ENCODE measurements around the gene MAMLD1.

The MAMLD1 gene

DNA sequence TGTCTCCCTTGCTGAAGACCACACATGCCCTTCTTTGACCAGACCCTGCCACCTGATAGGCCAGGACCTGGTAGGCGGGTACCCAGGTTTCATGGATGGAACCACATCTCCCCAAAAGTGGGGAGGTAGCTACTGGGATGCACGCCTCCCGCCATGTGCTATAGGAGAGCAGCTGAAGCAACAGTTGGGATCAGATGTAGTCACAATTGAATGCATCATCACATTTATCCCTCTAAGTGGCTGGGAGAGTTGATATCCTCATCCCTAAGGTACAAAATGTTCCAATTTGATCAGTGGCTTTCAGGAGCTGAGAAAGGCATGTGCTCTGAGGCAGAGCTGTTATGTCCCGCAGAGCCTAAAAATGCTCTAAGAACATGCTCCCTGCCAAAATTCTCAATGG, 151.3 kb downstream of the MAMLD1 start:
- Histone ChIP-seq H3K27ac (no peak overlapping the region), H3K4me3 (no peak overlapping the region)

DNA sequence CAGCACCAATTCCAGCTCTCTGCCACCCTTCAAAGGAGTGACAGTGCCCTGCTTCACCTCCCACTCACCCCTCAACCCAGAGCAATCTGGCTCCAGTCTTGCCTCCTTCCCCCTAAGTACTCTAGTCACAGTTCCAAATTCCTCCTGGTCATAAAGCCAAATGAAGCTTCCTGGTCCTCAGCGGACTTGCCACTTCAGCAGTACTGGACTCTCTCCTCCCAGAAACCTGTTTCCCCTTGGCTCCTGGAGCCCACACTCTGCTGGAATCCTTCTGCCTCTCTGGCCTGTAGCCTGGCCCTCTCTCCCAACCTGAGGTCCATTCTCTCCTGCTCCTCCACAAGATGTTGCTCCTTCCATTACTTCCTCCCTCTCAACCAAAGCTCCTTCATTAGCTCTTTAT, 152.7 kb downstream of the MAMLD1 start:
- Histone ChIP-seq H3K27ac (no peak overlapping the region), H3K4me3 (no peak overlapping the region)

DNA sequence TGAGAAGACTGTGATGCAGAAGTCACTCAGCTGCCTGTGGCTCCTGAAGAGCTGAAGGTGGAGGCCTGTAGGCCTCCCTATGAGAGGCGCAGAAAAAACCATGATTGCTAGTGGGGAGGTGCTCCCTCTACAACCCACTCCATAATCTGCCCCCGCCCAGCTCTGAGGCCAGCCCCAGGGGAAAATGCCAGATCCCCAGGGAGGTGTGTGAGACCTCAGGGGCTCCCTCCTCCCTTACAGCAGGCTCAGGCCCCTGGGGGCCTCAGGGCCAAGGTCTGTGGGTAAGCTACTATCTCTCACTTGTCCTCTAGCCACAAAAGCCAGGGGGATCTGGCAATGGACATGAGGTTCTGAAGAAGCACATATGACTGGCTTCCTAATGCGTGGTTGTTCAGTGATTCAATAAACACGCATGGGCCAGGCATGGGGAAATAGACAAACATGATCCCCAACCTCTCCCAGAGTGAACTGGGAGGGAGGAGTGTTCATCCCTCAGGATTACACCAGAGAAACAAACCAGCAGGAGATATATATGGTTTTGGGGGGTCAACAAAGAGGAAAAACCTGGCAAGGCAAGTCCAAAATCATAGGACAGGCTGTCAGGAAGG, 154.3 kb downstream of the MAMLD1 start:
- H3K4me3 ChIP-seq: no peak overlapping the region
- peak overlapping the region in 1 of 21 experiments; percentile 31 for H3K27ac ChIP-seq

DNA sequence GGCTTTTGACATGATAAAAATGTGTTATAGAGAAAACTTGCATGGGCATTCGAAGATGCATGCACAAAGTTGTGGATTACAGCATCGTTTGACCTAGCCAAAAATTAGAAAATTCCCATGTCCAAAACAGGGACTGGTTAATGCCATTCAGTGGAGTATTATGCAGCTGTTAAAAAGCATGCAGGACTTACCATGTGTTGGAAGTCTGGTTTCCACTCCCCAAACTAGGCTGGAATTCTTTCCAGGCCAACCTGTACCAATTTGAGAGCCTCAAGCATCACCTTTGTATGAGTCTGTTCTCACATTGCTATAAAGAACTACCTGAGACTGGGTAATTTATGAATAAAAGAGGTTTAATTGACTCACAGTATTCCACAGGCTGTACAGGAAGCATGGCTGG, 159.4 kb downstream of the MAMLD1 start:
- Histone ChIP-seq H3K4me3 (no peak overlapping the region), H3K27ac (no peak overlapping the region)

DNA sequence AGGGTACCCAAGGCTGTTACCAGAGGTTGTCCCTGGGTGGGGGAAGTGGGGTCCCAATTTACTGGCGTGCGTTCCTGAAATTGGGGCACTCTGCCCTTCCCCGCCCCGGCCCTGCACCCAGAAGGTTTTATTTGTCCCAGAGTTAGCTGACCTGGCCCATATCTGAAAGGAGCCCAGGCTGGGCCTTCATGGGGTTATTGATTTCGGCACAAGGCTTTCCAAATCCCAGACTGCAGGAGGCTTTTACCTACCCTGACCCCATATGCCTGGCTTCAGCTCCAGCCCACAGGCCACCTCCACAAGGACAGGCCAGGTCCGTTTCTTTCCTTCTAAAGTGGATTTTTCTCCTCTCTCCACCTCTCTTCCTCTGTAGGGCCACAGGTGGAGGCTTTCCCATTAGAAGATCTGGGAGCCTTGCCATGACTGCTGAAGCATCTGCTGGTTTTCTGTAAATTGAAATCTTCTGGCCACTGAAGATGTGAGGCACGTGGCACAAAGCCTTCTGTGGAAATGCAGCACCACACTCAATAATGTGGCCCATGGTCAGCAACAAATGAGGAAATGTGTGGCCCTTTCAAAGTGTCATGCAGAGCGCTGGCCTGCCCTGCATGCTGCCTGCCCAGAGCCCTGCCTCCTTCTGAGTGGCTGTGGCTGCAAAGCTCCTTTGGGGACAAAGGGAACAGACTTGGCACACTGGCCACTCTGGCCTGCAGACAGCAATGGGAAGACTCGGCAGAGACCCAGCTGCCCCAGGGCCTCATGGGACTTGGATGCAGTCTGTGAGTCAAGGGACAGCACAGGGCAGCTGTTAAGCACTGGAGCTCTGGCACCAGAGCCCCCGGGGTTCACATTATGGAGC, 162.2 kb downstream of the MAMLD1 start:
- Histone ChIP-seq H3K4me3 (no peak overlapping the region), H3K27ac (no peak overlapping the region)

DNA sequence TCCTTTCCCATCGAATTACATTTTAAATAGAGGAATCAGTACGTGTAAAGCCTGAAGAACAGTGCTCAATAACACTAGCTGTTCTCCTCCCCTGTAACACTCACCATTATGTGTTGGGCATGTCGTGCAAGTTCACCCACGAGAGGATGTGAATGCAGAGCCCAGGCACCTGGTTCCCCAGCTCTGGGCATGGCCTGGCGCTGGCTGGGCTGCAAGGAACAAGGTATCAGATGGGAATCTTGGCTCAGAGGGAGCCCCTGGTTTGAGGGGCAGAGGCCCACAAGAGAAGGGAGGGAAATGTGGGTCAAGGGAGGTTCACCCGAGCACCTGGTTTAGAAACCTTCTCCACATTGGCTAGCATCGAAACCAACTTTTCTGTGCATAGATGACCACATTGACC, 163.6 kb downstream of the MAMLD1 start:
- no peak overlapping the region for H3K27ac ChIP-seq
- no peak overlapping the region for H3K4me3 ChIP-seq

DNA sequence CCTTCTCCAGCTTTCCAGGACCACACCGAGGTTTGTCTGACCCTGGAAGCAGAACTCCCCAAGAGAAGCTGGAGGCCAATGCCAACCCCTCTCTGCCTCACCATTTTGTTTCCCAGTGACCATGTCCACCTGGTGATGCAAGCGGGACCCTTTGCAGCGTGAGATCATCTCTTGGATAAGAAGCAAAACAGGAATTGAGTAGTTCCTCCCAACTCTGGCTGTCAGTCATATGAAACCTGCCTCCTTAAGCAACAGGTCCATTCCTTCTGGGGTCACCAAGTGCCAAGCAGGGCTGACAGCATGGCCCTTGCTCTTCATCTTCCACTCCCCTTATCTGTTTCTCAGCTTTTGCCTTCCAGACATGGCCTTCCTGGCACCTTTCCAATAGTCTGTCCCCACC, 164.0 kb downstream of the MAMLD1 start:
- H3K4me3 ChIP-seq: no peak overlapping the region
- H3K27ac ChIP-seq: no peak overlapping the region

DNA sequence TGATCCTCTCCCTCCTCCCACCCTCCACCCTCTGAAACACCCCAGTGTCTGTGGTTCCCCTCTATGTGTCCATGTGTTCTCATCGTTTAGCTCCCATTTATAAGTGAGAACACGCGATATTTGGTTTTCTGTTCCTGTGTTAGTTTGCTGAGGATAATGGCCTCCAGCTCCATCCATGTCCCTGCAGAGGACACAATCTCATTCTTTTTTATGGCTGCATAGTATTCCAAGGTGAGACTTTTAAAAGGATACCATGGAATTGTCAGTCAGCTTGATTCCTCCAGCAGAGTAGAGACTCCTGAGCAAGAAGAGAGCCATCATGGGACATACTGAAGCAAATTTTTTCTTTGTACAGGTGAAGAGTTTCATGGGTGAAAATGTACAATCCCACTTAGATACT, 166.5 kb downstream of the MAMLD1 start:
- no peak overlapping the region for H3K27ac ChIP-seq
- no peak overlapping the region for H3K4me3 ChIP-seq

DNA sequence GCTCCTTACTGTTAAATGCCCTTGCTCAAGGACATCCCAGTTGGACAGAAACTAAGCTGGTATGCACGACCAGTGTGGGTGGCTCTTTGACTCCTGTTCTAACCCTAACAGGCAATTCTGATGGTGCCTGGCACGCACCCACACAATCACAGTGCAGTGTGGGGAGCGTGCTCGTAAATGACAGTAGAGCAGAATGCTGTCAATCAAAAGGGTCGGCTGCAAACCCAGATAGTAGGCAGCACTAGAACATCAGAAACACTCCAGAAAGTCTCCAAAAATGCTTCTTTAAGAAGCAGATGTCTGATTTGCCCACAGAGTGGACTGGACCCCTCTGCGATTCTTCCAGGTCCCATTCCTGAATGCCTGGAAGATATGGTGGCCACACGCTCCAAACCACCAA, 167.7 kb downstream of the MAMLD1 start:
- no peak overlapping the region for H3K4me3 ChIP-seq
- no peak overlapping the region for H3K27ac ChIP-seq

DNA sequence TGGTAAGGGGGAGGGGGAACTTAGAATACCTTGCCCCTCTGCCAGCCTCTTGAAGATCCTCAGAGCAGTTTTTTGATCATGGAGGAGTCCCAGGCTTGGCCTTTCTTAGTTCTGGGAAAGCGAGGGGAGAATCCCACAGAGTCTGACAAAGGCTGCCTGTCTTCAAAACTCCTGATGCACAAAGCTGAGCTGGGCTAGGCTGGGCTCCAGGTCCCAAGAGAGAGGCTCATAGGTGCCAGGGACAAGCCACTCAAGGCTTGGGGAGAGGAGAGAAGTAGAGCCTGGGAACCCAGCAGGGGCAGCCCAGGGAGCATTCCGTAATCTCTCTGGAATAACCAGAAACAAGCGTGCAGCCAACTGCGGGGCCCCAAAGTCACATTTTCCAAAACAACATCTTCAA, 168.3 kb downstream of the MAMLD1 start:
- Histone ChIP-seq H3K27ac (no peak overlapping the region), H3K4me3 (no peak overlapping the region)

DNA sequence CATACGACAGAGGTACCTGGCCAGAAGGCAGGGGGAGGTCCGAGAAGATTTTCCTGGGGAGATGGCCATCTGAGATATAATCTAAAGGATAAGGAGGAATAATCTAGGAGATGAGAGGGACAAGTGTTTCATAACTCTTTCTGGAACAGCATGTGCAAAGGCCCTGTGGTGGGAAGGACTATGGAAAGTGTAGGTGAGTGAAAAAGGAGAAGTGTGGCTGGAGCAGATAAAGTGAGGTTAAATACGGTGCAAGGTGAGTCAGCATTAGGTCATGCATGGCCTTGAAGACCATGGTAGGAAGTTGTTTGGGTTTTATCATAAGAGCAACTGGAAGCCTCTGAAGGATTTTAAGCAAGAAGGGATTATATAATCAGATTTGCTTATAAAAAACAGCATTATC, 170.7 kb downstream of the MAMLD1 start:
- no peak overlapping the region for H3K4me3 ChIP-seq
- H3K27ac ChIP-seq: no peak overlapping the region

DNA sequence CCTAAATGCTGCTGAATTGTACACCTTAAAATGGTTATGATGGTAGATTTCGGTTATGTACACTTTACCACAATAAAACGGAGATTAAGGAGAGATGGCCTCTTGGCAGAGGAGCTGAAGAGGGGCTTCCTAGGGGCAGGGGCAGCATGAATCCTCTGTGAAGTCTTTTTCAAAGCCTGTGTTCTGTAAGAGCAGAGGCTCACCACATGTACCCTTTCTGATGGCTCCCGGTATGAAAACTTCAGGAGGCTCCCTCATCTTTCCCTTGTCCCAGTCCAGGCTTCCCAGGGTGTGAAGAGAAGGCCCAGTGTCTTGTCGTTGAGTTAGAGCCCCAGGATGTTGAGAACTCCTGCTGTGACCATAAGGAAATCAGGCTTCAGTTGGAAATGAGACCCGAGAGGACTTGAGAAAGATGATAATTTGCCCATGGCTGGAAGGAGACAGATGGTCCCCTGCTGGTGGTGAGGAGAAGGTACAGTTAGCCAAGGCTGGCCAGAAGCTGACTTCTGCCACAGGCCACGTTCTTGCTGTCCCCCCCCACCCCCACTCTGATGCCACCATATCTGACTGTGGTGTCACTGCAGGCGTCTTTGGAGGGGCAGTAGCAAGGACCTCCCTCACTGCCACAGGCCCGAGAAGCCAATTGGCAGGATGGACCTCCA, 173.5 kb downstream of the MAMLD1 start:
- no peak overlapping the region for H3K4me3 ChIP-seq

DNA sequence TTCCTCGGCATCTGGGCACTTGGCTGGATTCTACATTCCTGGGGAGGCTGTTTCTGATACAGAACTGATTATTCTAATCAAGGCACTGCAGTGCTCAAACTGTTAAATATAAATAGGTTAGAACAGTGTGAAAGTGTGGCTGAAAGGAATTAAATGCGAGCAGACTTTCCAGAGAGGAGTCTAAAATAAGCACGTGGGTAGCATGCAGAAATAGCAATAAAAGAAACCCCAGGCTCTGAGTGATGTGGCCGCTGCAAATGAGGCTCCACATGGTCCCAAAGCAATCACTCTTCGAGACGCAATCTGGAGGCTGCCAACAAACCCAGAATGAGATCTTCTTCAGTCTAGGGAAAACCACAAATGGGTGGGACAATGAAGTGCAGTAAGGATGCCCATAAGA, 174.7 kb downstream of the MAMLD1 start:
- Histone ChIP-seq H3K27ac (no peak overlapping the region), H3K4me3 (no peak overlapping the region)

More for the DNA sequence above, 173.5 kb downstream of the MAMLD1 start:
- H3K27ac ChIP-seq: no peak overlapping the region

DNA sequence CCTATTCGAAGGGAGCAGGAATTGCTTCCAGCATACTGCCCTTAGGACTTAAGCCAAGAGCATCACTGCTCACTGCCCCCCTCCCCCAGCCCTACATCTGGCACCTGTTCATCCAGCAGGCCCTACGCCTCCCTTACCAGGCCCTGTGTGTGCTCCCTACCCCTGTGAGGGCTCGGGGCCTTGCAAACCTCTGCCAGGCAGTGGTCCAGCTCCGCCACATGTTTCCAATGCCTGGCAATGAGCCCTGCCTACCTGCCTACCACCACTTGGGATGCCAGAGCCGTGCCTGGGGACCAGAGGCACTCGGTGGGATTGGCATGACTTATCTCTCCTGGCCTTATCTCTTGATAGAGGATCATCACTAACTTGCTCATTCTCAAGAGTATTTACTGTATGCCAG, 177.8 kb downstream of the MAMLD1 start:
- Histone ChIP-seq H3K27ac (no peak overlapping the region), H3K4me3 (no peak overlapping the region)

DNA sequence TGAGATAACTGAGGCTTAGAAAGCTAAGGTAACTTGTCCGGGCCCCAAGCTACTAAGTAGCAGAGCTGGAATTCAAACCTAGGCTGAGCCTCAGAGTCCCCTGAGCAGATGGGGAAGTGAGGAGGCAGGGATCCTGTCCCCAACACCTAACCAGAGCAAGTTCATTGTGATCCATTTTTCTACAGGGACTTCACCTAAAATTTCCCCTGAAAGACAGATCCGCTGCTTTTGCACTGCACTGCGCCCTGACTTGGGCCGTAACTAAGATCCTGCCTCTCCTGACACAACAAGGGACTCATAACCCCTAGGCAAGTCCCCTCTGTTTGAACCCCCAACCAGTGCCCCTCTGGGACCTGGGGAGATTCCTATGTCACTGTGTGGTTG, 179.7 kb downstream of the MAMLD1 start:
- Histone ChIP-seq H3K27ac (no peak overlapping the region), H3K4me3 (no peak overlapping the region)

DNA sequence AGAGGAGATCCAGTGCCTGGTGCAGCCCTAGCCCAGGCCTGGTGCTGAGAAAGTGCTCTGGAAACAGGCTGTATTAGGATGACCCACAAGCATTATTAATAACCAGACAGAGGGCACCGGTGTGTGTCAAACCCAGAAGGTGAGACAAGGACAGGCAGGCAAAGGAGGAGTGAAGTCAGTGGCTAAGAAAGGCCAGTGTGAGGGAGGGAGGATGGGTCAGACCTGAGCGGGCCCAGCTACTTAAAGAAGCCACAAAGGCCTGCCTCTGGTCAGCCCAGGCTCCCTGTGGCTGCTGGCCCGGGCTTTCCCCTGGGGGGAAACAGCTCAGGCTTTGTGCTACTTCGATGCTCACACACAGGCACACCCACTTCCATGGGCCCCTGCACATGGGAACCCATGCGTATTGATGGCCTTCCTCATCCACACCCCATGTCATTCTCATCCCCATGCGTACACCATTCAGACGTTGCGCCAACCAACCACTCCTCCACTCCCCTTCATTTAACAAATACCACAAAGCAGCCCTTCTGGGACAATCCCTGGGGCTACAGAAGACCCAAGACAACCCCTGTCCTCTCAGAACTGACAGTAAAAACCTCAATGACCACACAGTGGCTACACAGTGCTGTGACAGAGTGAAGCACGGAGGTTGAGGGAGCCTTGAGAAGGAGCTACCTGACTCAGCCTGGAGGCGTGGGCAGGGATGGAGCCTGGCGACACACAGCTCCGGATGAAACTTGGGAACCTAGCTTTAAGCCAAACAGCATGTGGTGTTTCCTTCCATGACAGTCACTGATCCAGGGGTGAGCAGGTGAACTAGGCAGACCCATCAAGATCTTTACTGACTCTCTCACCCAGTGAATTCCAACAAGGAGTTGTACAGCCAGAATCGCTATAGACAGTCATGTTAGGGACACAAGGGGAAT, 180.4 kb downstream of the MAMLD1 start:
- Histone ChIP-seq H3K27ac (no peak overlapping the region), H3K4me3 (no peak overlapping the region)

DNA sequence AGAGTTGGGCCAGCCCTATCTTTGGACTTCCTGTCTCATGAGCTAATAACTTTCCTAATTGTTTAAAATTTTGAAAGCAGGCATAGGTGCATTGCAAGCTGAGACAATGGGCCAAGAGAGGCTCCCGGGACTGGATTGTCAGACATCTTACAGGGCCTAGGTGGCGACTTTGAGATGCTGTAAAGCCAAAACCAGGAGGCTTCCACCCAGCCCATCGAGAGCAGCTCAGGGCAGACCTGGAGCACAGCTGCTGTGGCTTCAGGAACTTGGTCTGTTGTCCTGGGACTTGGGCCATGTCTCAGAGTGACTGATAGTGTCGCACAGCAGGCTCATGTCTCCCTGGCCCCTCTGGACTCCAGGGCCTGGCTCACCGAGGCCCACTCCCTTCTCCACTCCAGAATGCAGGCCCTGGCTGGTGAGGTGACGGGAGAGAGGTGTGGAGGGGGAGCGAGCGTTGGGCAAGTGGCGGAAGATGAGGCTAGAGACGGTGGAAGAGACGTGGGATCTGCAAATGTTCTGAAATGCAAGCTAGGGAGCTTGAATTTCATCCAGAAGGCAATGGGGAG, 181.2 kb downstream of the MAMLD1 start:
- Histone ChIP-seq H3K27ac (no peak overlapping the region), H3K4me3 (no peak overlapping the region)

DNA sequence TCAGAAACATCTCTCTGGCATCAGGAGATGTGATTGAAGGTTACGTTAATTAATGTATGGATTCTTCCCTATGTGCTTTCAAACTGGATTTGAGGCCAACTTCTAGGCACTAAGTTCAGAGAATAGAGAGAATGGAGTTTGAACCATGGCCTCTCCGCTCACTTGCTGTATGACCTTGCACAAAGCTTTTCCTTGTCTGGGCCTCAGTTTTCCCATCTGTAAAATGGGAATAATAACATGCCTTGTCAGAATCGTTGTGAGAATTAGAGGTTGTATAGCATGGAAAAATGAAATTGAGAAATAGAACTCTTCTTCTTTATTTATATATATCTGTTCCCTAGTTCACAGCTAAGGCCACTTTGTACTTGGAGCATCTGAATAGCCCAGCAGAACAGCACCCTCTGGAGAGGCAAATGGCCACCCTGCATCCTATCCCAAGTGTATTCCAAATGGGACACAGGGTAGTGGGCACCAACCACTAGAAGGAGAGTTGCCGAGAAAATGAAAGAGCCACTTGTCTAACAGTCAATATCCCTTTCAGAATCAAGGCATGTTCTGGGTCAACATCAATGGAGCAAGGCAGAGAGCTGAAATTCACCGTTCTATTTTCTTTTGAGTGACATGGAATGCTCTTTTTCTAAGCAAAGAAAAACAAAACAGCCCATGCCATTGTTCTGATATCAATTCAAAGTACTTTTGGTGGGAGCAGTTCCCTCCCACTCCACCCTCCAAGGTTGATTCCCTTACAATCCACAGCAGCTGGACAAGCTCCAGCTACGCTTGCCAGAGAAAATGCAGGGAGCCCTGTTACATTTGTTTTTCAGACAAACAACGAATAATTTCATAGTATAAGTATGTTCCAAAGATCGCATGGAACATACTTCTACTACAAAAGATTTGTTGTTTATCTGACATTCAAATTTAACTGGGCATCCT, 182.0 kb downstream of the MAMLD1 start:
- no peak overlapping the region for H3K27ac ChIP-seq
- H3K4me3 ChIP-seq: no peak overlapping the region

DNA sequence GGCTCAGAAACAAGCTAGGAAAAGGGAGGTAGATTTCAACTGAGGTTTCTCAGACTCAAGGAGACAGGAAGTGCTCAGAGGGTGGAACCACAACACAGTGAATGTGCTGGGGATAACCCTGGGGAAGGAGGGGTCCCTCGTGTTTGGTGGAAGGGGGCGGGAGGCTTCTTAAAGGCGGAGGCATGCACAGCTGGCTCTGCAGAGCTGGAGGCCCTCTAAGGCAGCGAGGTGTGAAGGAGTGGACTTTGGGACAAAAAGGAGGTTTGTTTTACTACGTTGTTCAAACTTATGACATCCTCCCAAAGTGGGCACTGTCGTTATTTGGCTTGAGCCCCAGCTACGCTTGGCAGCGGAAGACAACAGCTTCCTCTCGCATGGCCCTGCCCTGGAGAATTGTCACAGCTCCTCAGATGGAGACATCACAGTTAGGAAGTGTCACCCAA, 183.6 kb downstream of the MAMLD1 start:
- H3K4me3 ChIP-seq: no peak overlapping the region
- peak overlapping the region in 12 of 21 experiments; percentile 36 to 80 (median 72) for H3K27ac ChIP-seq
